GM12873 (cell line): ENCODE data around the gene ATG7.

Experiments used
- TF ChIP-seq, protein P1 (sequence below): IDR thresholded peaks from 2 replicates; pipeline ENCODE4 v1.5.1; 2012; ENCODE audit warnings: low read depth, mild to moderate bottlenecking, moderate library complexity, low read length, control low read depth; ENCODE audit not compliant: insufficient read depth; ENCODE audit errors: missing control alignments

ATG7 gene

DNA sequence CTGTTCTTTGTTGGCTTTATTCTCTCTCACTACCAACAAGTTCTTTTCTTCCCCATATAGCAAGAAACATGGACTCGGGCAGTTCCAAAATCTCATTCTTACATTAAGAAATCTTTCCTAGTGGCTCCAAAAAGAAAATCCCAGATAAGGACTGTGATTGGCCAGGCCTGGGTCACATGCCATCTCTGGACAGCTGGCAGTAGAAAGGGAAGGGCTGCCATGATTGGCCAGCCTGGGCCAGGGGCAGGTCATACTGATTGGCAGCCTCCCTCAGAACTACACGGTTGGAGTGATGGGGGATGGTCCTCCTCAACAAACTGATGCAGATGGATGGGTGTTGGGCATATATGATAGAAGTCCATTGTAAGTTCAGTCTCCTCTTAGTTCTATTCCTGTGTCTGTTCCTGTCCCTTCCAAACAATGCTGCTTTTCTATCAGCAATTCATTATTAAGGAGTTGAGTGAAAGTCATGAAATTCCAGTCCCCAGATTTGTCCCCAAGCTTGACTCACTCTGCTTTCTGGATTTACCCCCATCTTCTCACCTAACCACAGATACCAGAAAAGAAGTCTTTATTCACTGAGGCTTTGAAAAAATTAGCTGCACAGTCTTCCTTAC, 175.5 kb downstream of the ATG7 start:
- TF ChIP-seq, protein P1, sequence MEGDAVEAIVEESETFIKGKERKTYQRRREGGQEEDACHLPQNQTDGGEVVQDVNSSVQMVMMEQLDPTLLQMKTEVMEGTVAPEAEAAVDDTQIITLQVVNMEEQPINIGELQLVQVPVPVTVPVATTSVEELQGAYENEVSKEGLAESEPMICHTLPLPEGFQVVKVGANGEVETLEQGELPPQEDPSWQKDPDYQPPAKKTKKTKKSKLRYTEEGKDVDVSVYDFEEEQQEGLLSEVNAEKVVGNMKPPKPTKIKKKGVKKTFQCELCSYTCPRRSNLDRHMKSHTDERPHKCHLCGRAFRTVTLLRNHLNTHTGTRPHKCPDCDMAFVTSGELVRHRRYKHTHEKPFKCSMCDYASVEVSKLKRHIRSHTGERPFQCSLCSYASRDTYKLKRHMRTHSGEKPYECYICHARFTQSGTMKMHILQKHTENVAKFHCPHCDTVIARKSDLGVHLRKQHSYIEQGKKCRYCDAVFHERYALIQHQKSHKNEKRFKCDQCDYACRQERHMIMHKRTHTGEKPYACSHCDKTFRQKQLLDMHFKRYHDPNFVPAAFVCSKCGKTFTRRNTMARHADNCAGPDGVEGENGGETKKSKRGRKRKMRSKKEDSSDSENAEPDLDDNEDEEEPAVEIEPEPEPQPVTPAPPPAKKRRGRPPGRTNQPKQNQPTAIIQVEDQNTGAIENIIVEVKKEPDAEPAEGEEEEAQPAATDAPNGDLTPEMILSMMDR, result no peak

DNA sequence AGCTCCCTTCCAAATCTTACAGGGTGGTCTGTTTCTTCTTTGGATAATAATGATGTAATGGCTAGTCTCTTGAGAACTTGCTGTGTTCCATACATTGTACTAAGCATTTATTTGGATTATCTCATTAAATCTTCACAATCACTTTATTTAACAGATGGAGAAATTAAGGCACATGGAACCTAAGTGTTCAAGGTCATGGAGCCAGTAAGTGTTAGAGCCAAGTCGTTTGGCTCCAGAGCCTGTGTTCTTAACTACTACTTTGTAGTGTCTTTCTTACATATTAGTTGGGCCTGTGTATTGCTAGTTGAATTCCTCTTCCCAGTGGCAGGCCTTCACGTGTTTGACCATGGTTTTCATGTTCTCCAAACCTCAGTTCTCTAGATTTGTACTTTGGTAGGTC, 177.8 kb downstream of the ATG7 start:
- TF ChIP-seq, protein P1, result no peak

DNA sequence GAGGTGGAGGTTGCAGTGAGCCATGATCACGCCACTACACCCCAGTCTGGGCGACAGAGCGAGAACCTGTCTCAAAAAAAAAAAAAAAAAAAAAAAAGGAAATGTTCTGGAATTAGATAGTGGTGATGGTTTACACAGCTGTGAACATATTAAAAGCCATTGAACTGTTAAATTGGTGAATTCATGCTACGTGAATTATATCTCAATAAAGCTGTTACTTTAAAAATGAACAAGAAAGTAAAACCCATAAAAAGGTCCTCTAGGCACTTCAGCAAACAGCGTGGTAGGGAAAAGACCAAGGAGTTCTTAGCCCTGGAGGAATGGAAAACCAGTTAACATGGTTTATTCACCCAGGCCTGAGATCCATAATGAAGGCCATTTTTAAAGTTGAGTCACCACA, 180.1 kb downstream of the ATG7 start:
- TF ChIP-seq, protein P1, result no peak

DNA sequence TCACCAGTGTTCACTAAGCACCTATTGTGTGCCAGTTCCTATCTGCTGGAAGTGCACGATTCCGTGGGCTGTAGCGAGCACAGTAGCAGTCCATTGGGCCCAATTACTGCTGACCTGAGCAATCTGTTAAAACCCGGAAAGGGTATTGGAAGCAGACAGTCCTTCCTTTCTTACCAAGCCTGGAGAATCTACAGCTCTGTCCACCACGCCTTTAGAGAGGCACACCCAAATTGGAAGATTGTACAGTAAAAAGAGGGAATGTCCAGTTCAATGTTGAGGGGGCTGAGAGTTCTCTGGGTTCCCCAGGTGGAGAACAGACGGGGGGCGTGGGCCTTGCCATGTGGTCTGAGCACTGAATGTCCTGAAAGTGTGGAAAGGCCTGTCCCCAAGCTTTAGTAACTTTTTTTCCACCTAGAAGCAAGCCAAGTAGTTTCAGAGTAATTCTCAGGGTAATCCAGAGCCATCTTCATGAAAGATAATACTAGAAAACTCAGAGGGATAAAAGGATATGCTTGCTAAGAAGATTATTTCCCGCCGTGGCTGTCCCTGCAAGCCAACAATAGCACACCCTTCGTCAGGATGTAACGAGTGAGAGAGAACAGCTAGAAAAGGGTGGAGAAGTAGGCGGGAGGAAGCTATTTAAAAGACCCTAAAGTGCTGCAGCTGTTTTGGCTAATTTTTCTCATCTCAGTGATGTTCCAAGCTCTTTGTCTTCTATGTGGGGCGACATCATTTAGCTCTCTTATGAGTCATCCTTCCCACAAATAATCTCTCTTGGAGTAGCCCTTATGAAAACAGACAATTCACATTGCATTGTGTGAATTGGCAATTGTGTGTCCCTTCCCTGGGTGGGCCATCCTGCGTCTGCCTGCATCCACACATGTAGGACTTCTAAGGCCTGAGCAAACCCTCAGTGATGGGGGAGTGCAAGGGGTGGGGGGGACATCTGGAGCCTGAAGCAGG, 181.0 kb downstream of the ATG7 start:
- TF ChIP-seq, protein P1, result no peak

DNA sequence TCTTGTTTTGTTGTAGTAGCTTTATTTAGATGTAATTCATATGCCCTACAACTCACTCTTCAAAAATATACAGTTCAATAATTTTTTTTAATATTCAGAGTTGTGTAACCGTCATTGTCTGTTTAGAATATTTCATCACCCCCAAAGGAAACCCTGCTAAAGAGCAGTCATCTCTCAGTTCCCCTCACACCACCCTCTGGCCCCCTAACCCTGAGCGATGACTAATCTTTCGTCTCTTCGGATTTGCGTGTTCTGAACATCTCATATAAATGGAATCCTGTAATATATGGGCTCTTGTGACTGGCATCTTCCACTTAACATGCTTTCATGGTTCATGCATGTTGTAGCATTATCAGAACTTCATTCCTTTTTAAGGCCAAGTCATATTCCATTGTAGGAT, 183.8 kb downstream of the ATG7 start:
- TF ChIP-seq, protein P1, result no peak

DNA sequence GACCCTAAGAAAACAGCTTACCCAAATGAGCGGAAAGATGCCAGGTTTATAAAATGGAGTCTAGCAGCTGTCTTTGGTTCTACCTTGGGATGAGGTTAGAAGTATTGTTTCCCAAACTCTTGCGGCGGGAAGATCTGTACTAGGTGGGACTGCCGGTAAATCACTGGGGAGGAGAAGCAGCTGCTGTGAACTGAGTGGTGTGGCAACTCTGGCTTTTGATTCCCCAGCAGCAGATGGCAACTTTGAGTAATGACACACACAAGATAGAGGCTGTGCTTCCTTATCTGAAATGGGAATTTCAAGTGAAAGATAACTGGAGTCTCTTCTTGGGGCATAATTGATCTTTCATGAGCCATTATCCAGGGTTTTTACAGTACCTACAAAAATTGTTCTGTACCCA, 184.9 kb downstream of the ATG7 start:
- TF ChIP-seq, protein P1, result no peak

DNA sequence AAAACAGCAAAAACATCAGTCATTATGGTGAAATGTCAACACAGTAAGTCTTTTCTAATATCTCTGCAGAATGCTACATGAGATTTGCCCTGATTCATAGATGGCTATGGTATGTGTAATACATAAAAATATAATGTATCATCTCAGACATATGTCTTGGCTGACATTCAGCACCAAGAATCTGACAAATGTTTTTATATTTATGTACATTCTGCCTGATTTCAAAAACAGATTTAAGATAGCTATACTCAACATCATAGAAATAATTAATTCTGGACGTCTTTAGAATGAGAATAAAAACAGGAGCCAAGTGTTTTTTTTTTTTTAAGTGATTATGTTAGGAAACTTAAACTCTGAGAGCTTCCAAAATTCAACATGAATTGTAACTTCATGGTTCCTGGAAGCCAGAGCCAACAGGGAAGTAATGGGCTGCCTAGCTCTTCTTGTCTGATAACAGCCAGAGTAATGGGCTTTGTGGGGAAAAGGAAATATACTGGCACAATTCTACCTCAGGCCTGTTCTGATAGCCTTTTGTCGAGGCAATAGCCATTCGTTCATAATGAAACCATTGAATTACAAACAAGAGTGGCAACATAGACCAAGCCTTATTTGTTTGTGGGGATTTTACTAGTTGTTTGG, 187.1 kb downstream of the ATG7 start:
- TF ChIP-seq, protein P1, result no peak
